GM18505 (cell line): ENCODE results near the gene MYOF.
"Not testable (repeated sequence)": the region's sequence is repeated elsewhere in the genome, so short reads cannot be mapped to it uniquely, and the experiment has no call there.

ENCODE experiments used
- ATAC-seq: cut with Tn5 transposase; IDR thresholded peaks from one replicate; pipeline ENCODE4 v1.9.1; 2021; ENCODE audit not compliant: unreplicated experiment
- POLR2A ChIP-seq: IDR thresholded peaks from 4 replicates; pipeline ENCODE4 v1.6.1; 2011; ENCODE audit warnings: borderline replicate concordance; ENCODE audit not compliant: insufficient read depth, insufficient read length; ENCODE audit errors: extremely low read depth

The MYOF gene

DNA sequence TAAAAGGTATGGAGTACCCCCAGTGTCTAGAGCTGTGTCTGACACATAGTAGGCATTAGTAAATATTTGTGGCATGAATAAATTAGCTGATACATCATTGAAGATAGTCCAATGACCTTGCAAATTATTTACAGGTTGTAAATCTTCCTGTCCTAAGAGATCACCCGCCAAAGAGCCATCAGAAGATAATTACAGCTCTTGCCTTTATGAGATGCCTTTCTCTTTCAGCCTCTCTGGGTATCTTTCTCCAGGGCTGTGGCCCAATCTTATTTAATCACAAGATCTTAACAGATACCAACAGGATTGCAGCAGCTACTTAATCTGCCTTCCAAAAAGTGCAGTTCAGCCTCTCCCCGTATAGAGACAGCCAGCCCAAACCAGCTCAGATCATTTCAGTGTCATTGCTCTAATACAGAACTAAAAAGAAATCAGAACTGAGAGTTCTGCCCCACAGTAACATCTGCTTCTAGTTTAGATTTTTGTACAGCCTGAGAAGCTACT lies 41.5 kb downstream of the MYOF start:
- ATAC-seq = no peak
- TF ChIP-seq POLR2A = no peak

DNA sequence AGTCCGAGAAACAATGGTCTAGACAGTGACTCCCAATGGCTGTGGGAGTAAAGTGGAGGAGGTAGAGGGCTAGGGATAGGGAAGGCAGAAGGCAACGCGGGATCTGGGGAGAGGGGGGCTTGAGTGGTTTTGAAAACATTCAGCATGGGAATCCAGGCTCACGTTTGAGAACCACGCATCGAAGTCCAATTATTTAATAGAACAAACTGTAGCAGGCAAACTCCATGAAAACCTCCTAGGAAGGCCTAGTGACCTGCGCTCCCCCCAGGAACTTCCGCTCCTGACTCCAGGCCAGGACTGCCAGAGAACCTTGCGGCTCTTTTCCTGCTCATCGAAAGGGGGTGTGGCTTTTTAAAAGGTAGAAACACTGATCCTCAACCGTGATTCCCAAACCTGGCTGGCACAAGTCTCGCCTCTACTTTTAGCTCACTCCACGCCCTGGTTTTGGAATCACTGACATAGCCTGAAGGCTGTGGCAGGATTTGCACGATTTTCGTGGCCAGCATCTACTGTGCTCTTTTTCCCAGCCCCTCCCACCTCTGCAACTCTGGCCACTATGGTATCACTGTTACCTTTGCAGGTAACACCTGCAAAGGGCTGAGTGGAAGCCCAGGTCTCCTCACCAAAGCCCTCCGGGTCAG lies 43.4 kb downstream of the MYOF start:
- no peak for ATAC-seq
- TF ChIP-seq POLR2A = no peak

DNA sequence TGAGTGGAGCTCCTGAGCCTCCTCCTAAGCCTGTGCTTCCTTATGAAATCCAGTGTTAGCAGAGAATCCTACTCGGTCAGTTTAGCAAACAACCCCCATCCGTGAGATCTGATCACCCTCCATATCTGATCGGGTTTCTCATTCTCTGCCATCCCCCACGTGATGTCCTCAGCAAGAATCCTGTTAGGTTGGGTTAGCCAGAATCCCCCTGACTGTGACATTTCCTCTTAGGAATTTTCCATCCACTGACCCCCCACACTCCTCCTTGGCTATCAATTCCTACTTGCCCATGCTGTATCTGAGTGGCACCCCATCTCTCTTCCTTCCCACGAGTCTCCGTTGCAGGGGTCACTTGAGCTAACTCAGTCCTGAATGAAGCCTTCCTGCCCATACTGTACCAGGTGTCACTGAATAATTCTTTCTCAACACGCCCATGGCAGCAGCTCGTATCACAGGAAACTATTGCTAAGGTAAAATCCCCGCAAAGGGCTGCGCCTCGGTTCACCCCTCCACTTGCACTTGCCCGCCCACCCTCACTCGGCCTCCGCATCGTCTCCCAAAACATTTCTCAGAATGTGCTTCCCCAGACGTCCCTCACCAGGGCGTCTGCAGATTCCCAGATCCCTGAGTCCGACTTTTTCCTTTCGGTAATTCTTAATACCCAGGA lies 44.1 kb downstream of the MYOF start:
- ATAC-seq = no peak

DNA sequence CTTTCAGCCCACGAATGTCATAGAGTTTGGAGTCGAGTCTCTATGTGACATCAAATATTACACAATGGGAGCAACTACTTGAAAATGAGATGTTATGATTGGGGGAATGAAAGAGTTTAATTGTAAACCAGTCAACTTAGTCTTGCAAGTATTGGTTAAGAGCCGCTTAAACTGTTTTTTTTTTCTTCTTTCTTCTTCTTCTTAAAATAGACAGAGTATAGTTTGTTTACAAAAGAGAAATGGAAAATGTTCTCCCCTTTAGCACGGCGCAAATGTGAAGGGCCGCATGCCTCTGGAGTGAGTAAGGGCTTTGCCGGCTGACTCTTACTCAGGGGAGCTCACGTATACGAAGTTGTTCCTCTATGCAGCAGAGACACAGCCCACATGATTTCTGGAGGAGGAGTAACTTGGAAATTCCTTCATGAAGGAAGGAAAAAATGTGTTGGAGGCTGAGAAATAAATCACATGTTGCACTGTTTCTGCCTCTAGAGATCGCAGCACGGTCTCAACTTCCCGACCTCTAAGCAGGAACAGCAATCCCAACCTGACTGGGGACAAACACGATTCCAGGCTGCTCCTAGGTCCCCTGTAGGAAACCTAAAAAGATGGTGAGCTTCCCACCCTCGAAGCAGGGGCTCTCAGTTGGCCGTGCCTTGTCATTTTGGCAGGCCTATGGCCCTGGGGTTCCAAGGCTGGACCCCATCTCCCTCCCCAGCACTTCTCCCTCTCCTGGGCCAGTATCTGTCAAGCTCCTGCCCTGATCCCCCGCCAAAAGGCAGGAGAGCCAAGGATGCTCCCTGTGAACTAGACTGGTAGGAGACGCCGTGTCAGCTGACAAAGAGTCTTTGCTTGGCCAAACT lies 44.8 kb downstream of the MYOF start:
- TF ChIP-seq POLR2A = no peak
- no peak for ATAC-seq

More for the DNA sequence above, 44.1 kb downstream of the MYOF start:
- no peak for TF ChIP-seq POLR2A

DNA sequence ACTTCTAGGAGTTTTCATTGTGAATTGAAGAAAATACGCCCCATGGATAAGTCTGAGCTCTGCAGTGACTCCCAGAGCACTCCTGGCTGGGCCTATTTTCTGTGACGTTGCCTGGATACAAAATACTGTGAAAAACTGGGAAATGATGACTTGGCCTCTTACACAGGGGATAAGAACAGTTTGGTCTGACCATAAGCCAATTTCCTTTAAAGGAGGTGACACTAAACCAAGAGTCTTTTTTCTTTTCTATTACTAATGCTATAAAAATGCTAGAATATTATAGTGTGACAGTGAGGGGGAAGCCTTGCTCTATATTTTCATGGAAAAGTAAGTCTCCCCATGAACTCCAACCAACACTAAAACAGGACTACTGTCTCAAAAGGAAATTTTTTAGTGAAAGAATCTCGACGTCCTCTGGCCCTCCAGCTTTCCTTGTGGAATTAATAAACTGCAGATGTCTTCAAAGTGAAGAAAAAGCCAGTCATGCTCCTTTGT lies 45.5 kb downstream of the MYOF start:
- ATAC-seq = no peak
- TF ChIP-seq POLR2A = no peak

DNA sequence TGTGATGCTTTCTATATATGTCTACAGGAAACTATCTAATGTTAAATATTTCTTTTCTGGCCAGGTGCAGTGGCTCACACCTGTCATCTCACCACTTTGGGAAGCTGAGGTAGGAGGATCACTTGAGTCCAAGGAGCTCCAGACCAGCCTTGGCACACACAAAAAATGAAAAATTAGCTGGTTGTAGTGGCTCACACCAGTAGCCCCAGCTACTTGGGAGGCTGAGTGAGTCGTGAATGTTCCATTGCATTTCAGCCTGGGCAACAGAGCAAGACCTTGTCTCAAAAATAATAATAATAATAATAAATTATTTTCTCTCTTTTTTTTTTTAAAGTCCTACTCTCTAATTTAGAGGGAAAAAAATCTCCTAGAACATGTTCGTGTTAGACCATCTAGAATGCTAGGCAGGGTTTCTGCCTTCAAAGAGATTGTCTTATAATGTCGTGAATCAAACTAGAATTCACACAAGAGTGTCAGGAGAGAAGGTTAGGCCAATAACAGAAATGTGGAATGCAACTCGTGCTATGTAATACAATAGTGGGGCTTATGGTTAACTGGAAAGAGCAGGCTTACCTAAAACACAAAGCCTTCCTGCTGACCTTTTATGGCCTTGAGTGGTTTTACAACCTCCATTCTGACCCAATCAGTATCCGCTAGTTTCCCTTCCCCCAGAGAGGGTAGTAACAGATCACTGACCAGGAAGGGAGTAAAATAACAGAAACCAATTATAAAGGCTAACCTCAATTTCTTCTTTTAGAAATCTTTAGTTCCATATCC lies 46.3 kb downstream of the MYOF start:
- no peak for TF ChIP-seq POLR2A
- ATAC-seq = no peak

DNA sequence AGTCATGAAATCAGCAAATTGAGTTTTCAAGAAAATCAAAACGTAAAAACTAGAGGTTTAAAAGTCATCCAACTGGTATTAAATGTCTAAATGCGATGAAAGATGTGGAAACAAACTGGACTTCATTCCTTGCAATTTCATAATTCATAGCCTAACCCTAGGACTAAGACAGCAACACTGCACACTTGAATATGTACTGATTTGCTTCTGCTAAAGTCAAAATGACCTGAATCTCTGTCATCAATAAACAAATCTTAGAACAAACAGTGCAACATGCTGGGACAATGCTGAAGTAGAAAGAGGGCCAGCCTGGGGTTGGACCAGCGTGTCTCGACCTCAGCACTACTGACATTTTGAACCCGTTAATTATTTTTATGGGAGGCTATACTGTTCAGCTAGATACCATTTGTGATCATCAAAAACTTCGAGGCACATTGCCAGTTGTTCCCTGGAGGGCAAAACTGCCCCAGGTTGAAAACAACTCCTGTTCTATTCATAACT lies 47.1 kb downstream of the MYOF start:
- no peak for ATAC-seq
- no peak for TF ChIP-seq POLR2A

DNA sequence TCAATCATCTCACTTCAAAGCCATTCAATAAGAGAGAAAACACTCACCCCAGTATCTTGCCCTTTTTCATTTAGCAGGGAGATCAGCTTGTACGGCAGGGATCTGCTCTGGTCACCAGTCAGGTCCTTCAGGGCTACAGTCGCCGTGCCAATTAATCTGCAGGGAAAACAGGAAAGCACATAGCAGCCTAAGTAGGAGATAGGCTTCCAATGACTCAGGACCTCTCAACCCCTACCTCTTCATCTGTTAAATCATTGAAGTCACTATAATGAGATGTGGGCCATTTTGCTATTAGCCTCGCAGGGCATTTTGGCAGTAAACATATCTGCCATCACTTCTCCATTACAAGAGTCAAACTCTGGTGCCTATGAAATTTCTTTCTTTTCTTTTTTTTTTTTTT lies 50.8 kb downstream of the MYOF start:
- ATAC-seq = no peak
- no peak for TF ChIP-seq POLR2A

DNA sequence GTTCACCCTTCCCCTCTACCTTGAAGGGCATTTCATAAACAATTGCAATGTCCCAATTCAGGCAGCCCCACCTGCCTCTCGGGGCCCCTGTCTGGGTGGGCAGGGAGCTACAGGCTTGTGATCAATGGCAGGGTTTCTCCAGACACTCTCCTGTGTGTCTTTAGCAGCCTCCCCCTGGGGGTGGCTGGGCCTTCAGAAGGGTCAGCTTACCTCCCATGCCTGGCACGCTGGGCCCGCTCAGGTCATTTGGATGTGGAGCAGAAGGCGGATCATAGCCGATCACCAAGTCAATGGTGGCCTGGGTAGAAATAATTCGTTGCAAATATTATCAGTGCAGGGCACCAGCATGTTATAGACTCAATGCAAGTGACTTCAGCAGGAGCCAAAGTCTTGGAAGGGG lies 56.3 kb downstream of the MYOF start:
- TF ChIP-seq POLR2A = no peak
- ATAC-seq = no peak

DNA sequence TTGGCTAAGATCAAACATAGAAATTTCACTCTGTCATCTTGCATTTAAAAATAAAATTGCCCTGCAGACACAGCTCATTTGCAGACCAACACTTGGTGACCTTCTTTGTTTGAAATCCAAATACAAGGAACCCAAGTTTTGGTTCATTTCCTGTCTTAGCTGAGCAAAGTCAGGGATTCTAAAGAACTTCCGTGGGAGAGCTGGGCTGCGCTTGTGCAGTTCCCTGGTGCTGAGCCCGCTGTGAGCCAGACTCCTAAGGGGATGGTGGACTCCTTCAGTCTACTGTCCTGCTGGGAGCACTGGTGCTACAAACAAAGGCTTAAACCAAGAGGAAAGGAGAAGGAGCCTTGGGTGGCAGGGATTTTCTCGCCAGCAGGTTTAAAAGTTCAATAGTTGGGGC lies 60.0 kb downstream of the MYOF start:
- ATAC-seq = no peak

DNA sequence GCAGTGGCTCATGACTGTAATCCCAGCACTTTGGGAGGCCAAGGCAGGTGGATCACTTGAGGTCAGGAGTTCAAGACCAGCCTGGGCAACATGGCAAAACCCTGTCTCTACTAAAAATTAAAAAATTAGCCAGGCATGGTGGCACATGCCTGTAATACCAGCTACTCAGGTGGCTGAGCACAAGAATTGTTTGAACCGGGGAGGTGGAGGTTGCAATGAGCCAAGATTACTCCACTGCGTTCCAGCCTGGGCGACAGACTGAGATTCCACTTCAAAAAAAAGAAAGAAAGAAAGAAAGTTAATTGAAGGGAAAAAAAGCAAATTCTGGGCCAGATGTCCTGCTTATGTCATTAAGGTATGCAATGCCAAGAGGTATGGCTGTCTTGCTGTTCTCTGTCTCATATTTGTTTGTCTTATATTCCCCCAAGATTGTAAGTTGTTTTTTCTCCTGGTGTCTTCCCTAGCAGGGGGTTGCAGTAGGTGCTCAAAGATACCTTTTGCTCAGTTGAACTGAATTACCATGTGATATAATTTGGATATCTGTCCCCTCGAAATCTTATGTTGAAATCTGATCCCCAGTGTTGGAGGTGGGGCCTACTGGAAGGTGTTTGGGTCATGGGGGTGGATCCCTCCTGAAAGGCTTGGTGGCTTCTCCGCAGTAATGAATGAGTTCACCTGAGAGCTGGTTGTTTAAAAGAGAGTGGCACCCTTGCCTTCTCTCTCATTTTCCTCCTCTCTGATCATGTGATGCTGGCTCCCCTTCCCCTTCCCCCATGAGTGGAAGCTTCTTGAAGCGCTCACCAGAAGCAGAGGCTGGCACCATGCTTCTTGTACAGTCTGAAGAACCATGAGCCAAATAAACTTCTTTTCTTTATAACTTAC lies 60.9 kb downstream of the MYOF start:
- ATAC-seq = no peak
- no peak for TF ChIP-seq POLR2A

More for the DNA sequence above, 60.0 kb downstream of the MYOF start:
- TF ChIP-seq POLR2A = no peak

DNA sequence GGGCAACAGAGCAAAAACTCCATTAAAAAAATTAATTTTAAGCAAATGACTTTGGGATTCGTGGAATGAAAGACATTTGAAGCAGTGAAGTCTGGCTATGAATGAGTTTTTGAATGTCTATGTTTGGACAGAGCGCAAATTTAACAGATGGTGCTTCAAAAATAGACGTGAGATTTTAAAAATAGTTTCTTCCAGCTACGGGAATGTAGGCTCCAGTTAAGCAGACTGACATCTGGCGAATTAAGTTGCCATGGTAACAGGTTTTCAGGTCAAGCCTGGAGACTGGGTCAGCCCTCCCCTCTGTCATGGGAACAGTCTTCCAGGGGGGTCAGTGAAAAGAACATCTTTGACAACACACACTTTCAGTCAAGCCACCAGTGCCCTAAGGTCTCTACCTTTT lies 62.0 kb downstream of the MYOF start:
- no peak for ATAC-seq
- TF ChIP-seq POLR2A = no peak

DNA sequence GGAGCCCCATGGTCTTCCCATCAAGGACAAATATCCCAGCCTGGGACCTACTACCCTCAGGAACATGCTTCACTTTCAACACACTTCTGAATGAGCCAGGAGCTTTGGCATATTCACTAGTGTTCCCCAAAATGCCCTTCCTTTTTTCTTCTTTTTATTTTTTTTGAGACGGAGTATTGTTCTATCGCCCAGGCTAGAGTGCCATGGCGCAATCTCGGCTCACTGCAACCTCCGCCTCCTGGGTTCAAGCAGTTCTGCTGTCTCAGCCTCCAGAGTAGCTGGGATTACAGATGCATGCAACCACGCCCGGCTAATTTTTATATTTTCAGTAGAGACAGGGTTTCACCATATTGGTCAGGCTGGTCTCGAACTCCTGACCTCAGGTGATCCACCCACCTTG lies 63.1 kb downstream of the MYOF start:
- ATAC-seq = not testable (repeated sequence)
